HL-60/S4 treated with phorbol 12-myristate 13-acetate at 8.2 ng/mL for 4 days and 3 days (cell line): ENCODE results near the gene PGAP2.
"Not testable (repeated sequence)": the region's sequence is repeated elsewhere in the genome, so short reads cannot be mapped to it uniquely, and the experiment has no call there.

Experiments used
- in situ Hi-C: fragments of 300-500 bp; cut with MboI; formaldehyde crosslinking; loops from 2 replicates; pipeline ENCODE4 v1.15.0; 2022; ENCODE audit warnings: low sequenced_read_pairs

Gene PGAP2

DNA sequence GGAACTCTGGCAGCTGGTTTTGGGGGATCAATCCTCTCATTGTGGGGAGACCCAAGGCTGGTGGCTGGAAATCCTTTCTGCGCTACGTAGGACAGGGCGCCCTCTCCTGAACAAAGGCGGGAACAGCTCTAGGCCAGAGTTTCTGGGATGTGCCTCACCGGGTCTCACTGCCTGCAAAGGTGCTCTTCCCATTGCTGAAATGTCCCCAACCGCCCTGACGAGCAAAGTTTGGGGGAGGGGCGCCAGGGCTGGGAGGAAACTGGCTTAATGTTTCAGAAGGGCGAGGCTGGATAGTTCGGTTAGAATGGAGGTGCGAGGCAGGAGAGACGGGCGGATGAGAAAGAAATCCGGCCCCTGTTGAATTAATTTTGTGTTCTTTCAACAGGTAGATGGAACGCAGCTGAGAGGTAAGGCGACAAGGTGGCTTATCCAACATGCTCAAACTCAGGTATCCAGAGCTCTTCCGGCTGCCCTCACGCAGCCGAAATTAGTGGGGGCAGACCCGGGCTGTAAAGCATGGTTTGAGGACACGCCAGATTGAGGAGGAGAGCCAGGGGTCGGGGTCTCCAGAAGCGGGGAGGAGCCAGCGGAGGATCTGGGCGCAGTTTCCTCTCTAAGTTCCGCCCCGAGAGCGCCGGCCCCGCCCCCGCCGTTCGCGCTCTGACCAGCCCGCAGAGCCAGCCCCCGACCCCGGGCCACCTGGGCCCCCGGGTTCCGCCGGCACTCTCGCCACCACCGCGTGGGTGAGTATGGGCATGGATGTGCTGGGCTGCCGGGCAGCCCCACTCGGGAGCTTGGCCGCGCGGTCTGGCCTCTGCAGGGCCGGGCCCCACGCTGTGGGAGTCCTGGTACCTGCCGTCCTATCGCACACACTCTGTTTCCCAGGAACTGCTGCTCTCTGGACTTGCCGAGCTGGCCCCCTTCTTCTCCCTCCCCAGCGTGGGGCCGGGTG is at the start of gene PGAP2:
Gene PGAP2 (plus strand): TSS at position 652 of the 952 bp plus-strand sequence. CDS start 2,700 bp downstream, outside the sequence.
- in situ Hi-C loops = no loop called here

- in situ Hi-C loops = no loop called here
Measured at GRCh38 chr11:3764266-3764665, 44.1 kb upstream of the PGAP2 start.

- in situ Hi-C loops = not testable (repeated sequence)
Measured at GRCh38 chr11:3766836-3767235, 41.5 kb upstream of the PGAP2 start.

DNA sequence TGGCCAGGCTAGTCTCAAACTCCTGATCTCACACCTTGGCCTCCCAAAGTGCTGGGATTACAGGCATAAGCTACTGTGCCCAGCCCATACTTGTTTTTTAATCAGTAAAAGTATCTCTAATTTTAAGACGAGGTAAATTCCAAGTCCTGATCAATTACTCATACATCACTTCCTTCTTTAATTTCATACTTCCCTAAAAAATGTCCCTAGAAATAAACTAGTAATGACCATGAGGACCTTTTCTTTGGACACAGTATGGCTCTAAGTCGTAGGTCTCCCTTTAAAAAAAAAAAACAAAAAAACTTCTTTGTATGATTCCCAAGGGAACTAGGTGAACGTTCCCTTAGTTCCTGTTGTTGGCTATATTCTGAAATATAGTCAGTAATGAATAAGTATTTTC is 40.8 kb upstream of the PGAP2 start:
- in situ Hi-C loops = no loop called here

GRCh38 chr11:3773180-3773579 is 35.2 kb upstream of the PGAP2 start:
- in situ Hi-C loops = no loop called here

GRCh38 chr11:3775736-3776406 is 32.5 kb upstream of the PGAP2 start:
- in situ Hi-C loops = no loop called here

GRCh38 chr11:3781423-3781822 is 26.9 kb upstream of the PGAP2 start:
- in situ Hi-C loops = no loop called here

DNA sequence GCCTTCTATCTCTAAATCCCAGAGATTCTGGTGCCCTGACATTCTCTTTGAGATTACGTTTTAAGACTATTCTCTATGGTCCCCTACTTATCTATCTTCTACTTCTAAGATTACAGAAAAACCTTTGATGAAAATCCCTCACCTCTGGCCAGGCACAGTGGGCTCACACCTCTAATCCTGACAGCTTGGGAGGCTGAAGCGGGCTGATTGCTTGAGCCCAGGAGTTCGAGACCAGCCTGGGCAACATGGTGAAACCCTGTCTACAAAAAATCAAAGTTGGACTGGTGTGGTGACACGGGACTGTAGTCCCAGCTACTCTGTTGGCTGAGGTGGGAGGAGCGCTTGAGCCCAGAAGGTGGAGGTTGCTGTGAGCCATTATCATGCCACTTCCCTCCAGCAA is 25.4 kb upstream of the PGAP2 start:
- in situ Hi-C loops = no loop called here

- in situ Hi-C loops = no loop called here
Measured at GRCh38 chr11:3783611-3784010, 24.7 kb upstream of the PGAP2 start.

- in situ Hi-C loops = no loop called here
Measured at GRCh38 chr11:3786781-3787428, 21.5 kb upstream of the PGAP2 start.

DNA sequence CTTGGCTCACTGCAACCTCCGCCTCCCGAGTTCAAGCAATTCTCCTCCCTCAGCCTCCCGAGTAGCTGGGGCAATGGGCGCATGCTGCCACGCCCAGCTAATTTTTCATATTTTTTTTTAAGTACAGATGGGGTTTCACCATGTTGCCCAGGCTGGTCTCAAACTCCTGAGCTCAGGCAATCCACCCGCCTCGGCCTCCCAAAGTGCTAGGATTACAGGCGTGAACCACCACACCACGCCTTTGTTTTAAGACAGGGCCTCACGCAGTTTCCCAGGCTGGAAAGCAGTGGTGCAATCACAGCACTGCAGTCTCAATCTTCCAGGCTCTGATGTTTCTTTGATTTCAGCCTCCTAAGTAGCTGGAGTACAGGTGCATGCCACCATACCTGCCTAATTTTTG is 14.0 kb upstream of the PGAP2 start:
- in situ Hi-C loops = not testable (repeated sequence)

GRCh38 chr11:3795131-3796001 is 13.0 kb upstream of the PGAP2 start:
- in situ Hi-C loops = no loop called here

GRCh38 chr11:3796002-3796311 is 12.4 kb upstream of the PGAP2 start:
- in situ Hi-C loops = no loop called here

- in situ Hi-C loops = no loop called here
Measured at GRCh38 chr11:3796346-3796745, 12.0 kb upstream of the PGAP2 start.

GRCh38 chr11:3796801-3797328 is 11.5 kb upstream of the PGAP2 start:
- in situ Hi-C loops = no loop called here

GRCh38 chr11:3797329-3798090 is 10.8 kb upstream of the PGAP2 start, which contains the start of gene NUP98:
TSS of gene NUP98 (minus strand) at chr11:3797554. CDS start at chr11:3782117, 15,437 bp downstream.
- in situ Hi-C loops = no loop called here

DNA sequence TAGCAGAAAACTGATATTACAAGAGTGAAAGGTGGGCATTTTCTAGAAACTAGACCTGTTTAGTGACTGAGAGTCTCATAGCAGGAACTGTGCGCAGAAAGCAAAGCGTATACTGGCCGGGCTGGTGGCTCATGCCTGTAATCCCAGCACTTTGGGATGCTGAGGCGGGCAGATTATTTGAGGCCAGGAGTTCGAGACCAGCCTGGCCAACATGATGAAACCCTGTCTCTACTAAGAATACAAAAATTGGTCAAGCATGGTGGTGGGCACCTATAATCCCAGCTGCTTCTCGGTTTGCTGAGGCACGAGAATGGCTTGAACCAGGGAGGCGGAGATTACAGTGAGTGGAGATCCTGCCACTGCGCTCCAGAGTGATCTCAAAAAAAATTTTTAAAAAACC is 9.2 kb upstream of the PGAP2 start:
- in situ Hi-C loops = no loop called here

DNA sequence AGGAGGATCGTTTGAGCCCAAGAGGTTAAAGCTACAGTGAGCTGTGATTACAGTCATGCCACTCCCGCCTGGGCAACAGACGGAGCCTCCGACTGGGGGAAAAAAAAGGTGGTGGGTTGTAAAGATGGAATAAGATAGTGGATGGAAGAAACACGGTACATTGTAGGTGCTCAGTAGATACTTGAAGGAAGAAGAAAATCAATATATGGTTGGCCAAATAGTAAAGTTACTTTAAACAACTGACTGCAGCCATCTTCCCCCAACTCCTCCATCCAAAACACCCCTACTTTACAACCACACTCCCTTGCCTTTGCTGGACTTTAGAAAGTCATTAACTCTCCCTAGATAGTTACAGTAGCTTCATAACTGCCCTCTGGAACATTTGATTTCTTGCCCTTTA is 8.5 kb upstream of the PGAP2 start:
- in situ Hi-C loops = no loop called here

DNA sequence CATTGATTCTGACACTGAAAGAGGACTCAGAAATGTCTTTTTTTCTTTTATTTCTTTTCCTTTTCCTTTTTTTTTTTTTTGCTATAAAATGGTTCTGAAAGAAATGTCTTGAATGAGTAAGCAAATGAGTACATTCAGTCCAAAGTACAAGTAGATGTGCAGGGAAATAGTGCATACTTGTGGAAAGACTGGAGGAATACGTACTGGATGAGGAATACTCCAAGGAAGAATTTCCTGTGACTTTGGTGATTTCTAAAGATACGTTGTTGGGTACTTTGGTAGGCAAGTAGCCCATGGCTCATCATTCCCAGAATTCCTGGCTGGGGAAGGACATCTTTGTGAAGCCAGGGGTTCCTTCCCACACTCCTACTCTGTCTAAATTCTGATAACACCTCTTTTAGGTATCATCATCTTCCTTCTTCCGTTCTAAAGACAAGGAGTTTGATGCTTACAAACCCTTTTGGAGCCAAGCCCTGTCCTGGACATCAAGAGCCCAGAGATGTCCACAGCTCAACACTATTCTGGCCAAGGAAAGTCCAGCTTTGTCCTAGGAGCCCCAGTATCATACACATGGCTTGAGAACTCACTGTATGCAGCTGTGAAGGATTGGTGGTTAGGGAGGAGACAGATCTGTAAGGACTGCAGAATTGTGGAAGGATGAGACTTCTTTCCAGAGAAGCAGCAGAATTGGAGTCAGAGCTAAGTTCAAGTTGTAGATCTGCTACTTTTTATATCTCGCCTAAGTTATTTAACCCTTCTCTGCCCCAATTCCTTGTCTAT is 6.2 kb upstream of the PGAP2 start:
- in situ Hi-C loops = no loop called here
